T-cell (primary cell): ENCODE results near the gene SMAD3. TPM values are rescaled to one million over a fixed set of nuclear protein-coding genes. Genes with fewer than 3 reads are reported as not detected.

Experiments
- ATAC-seq, 4 experiments: fragments of 200-7000 bp in 3 of 4; fragments of 150-1000 bp in 1 of 4; cut with Tn5 transposase; replicated peaks in 1 of 4; 1 replicate in 3 of 4; 2 replicates in 1 of 4; pipeline ENCODE4 v1.10.0; 2021; ENCODE audit warnings: moderate library complexity in 3 of 4, mild to moderate bottlenecking in 2 of 4, moderate number of reproducible peaks in 1 of 4
- CTCF ChIA-PET, 2 donors: fragments of 300-600 bp; sonication (Branson Sonifier 250); formaldehyde crosslinking; loops; one replicate each; lab custom pipeline; 2022; ENCODE audit warnings: antibody characterized with exemption in 2 of 2; lab: Charles Lee
- POLR2A ChIA-PET, 2 donors: fragments of 300-600 bp; sonication (Branson Sonifier 250); formaldehyde crosslinking; loops; one replicate each; lab custom pipeline; 2022; ENCODE audit warnings: antibody characterized with exemption in 2 of 2; lab: Charles Lee
- DNase-seq, 35 experiments: peaks; one replicate each; pipeline versions ENCODE4 v3.0.0 to v3.0.0-alpha.2; 2013 to 2023
- H3K27ac ChIP-seq: one replicate; pipeline ENCODE4 v1.5.1; 2013; ENCODE audit warnings: low read length
- H3K27me3 ChIP-seq, 2 experiments: replicated peaks in 1 of 2; 1 replicate in 1 of 2; 2 replicates in 1 of 2; pipeline versions ENCODE4 v1.6.1 to v1.7.0; 2013; ENCODE audit warnings: low read length in 1 of 2, mixed read lengths in 1 of 2; ENCODE audit not compliant: control insufficient read depth in 2 of 2, insufficient read depth in 2 of 2; ENCODE audit errors: extremely low read depth in 1 of 2
- H3K36me3 ChIP-seq, 2 donors: 1 replicate in 1 of 2; 2 replicates in 1 of 2; pipeline versions ENCODE4 v1.6.1 to v1.7.0; 2013; ENCODE audit warnings: low read length in 1 of 2; ENCODE audit not compliant: control insufficient read depth in 2 of 2, insufficient read depth in 1 of 2; ENCODE audit errors: extremely low read depth in 1 of 2
- H3K4me1 ChIP-seq, 2 experiments: 1 replicate in 1 of 2; 2 replicates in 1 of 2; pipeline versions ENCODE4 v1.6.1 to v1.7.0; 2013; ENCODE audit warnings: low read length in 2 of 2, mixed read lengths in 1 of 2; ENCODE audit not compliant: insufficient read depth in 2 of 2, control insufficient read depth in 1 of 2; ENCODE audit errors: extremely low read depth in 1 of 2
- H3K4me3 ChIP-seq, 2 donors: 1 replicate in 1 of 2; 2 replicates in 1 of 2; pipeline versions ENCODE4 v1.5.1 to v1.7.0; 2013; ENCODE audit warnings: mild to moderate bottlenecking in 2 of 2, low read length in 1 of 2, moderate library complexity in 1 of 2; ENCODE audit not compliant: control insufficient read depth in 1 of 2; ENCODE audit errors: extremely low read depth in 1 of 2
- H3K9me3 ChIP-seq: 2 replicates; pipeline ENCODE4 v1.7.0; 2013
- H3K27ac Mint-ChIP-seq, 2 donors: one replicate each; pipeline ENCODE4 v1.8.0; 2020 to 2021; ENCODE audit warnings: mild to moderate bottlenecking in 2 of 2, mixed read lengths in 2 of 2
- H3K27me3 Mint-ChIP-seq, 2 donors: one replicate each; pipeline ENCODE4 v1.8.0; 2021 to 2022; ENCODE audit warnings: mixed read lengths in 2 of 2
- H3K36me3 Mint-ChIP-seq: one replicate; pipeline ENCODE4 v1.8.0; 2021; ENCODE audit warnings: mixed read lengths
- H3K4me1 Mint-ChIP-seq, 3 donors: one replicate each; pipeline ENCODE4 v1.8.0; 2020 to 2022; ENCODE audit warnings: mixed read lengths in 3 of 3, mild to moderate bottlenecking in 1 of 3
- H3K4me3 Mint-ChIP-seq, 3 donors: one replicate each; pipeline ENCODE4 v1.8.0; 2020 to 2022; ENCODE audit warnings: mild to moderate bottlenecking in 3 of 3, mixed read lengths in 3 of 3, moderate library complexity in 3 of 3
- H3K9me3 Mint-ChIP-seq, 3 donors: one replicate each; pipeline ENCODE4 v1.8.0; 2020 to 2022; ENCODE audit warnings: mixed read lengths in 3 of 3
- WGBS: methylation state at CpG from one replicate; pipeline ENCODE4 v1.1.5; 2013; ENCODE audit warnings: missing lambda C conversion rate; ENCODE audit not compliant: insufficient coverage; 5-methylcytosine and 5-hydroxymethylcytosine counted together
- total RNA-seq, 35 experiments: library from RNA in 6 of 35; stranded (reverse) in 6 of 35; fragments of 120-200 nt in 1 of 35; gene quantifications; one replicate each; pipeline versions ENCODE4 v1.2.1 to v1.2.4 and lab custom pipeline; 2013 to 2026

SMAD3 gene
- total RNA-seq, 5 donors from 2014 or later (not counting 1 experiment from before 2014, with no cell fraction given): 55.4 to 159 (median 110) TPM

DNA sequence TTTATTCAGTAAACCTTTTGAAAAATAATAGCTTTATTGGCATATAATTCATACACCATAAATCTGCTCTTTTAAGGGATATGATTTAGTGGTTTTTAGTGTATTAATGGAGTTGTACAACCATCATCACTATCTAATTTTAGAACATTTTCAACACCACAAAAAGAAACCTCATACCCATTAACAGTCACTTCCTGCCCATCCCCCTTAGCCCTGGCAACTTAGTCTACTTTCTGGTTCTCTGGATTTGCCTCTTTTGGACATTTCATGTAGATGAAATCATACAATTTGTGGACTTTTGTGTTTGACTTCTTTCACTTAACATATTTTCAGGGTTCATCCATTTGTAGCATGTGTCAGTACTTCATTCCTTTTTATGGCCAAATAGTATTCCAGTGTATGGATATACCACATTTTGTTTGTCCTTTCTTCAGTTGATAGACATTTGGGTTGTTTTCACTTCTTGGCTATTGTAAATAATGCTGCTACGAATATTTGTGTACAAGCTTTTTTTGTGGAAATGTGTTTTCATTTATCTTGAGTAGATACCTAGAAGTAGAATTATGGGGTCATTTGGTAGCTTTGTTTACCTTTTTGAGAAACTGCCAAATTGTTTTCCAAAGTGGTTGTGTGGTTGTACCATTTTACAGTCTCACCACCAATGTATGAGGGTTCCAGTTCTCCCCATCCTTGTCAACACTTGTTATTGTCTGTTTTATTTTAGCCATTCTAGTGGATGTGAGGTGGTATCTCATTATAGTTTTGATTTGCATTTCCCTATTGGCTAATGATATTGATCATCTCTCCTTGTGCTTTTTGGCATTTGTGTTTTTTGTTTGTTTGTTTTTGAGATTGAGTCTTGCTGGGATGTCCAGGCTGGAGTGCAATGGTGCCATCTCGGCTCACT is 45.8 kb downstream of the SMAD3 start:
- Mint-ChIP-seq H3K4me1 (peaks cover 48 to 76% (median 70%) of the 10 kb centered on the region in 3 donors), H3K27ac (peak overlapping the region; percentile 31 to 39), H3K36me3 (peaks cover 35% of the 10 kb centered on the region), H3K4me3 (peak overlapping the region in 1 of 3 donors; percentile 38), H3K9me3 (peaks cover 0 to 4% (median 0%) of the 10 kb centered on the region in 3 donors), H3K27me3 (no peaks in the 10 kb centered on the region)
- POLR2A ChIA-PET: no interaction called here
- 100% methylated on average over 1 of the region's 2 CpGs for WGBS
- peak overlapping the region; percentile 25 for H3K27ac ChIP-seq
- no peak overlapping the region for H3K4me3 ChIP-seq
- peaks cover 0 to 5% of the 10 kb centered on the region in 2 donors for H3K36me3 ChIP-seq
- H3K9me3 ChIP-seq: no peaks in the 10 kb centered on the region
- peaks cover 32 to 70% of the 10 kb centered on the region in 2 experiments for H3K4me1 ChIP-seq
- CTCF ChIA-PET: interaction anchor here in 1 of 2 donors (1.0 kb wide), 2 partner anchors 9 to 12 kb away, joined by 5 read pairs; no protein-coding TSS in a partner anchor
- DNase-seq (peak in 2 of 35 experiments; percentile 37 to 49), ATAC-seq (no peak)
- H3K27me3 ChIP-seq: no peaks in the 10 kb centered on the region

- DNase-seq (no peak), ATAC-seq (no peak)
- H3K4me1 Mint-ChIP-seq: peaks cover 76 to 92% (median 86%) of the 10 kb centered on the region in 3 donors
- Histone ChIP-seq H3K36me3 (no peaks in the 10 kb centered on the region), H3K9me3 (no peaks in the 10 kb centered on the region), H3K27me3 (no peaks in the 10 kb centered on the region), H3K27ac (peak overlapping the region; percentile 53), H3K4me1 (peaks cover 33 to 73% of the 10 kb centered on the region in 2 experiments), H3K4me3 (no peak overlapping the region)
- H3K36me3 Mint-ChIP-seq: peaks cover 39% of the 10 kb centered on the region
- peaks cover 0 to 4% (median 0%) of the 10 kb centered on the region in 3 donors for H3K9me3 Mint-ChIP-seq
- H3K27ac Mint-ChIP-seq: peak overlapping the region; percentile 93 to 97
- H3K27me3 Mint-ChIP-seq: no peaks in the 10 kb centered on the region
- peak overlapping the region in 1 of 3 donors; percentile 45 for H3K4me3 Mint-ChIP-seq
- 91% methylated on average over 7 of the region's 8 CpGs for WGBS
- ChIA-PET CTCF (no interaction called here), POLR2A (no interaction called here)
Measured at GRCh38 chr15:67114046-67114445, 48.6 kb downstream of the SMAD3 start.

DNA sequence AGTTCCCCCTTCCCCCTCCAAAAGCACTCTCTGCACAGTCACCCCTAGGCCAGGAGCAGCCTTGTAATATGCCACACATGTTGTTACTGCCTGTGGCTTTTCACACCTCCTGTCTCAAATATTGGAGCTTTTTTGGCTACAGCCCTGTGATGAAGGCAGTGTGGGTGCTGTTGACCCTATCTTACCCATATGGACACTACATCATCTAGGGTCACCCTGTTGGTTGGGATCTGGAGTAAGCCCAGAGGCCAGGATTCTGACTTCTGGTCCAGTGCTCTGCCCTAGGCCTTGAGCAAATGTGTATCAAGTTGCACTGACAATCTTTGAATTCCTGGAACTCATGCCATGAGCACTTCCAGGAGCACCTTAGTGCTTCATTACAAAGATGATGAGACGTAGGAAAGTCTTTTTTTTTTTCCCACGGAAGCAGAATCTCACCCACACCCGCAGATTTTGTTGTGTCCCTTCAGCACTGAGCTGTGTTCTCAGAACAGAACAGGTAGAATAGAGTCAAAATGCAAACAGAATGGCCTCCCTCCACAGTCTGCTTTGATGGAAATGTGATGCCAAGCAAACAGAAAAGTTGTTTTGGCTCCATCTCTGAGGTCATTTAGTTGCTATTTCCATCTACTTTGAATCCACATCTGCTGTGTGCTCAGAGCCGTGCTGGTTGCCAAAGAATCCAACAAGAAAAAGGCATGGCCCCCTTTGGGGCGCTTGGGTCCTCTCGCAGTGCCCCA is 49.6 kb downstream of the SMAD3 start:
- peaks cover 28 to 73% of the 10 kb centered on the region in 2 experiments for H3K4me1 ChIP-seq
- no peaks in the 10 kb centered on the region for H3K9me3 ChIP-seq
- Mint-ChIP-seq H3K27ac (peak overlapping the region; percentile 93 to 97), H3K4me1 (peaks cover 80 to 92% (median 86%) of the 10 kb centered on the region in 3 donors), H3K4me3 (peak overlapping the region; percentile 22 to 45 (median 31)), H3K36me3 (peaks cover 36% of the 10 kb centered on the region), H3K9me3 (peaks cover 0 to 4% (median 0%) of the 10 kb centered on the region in 3 donors), H3K27me3 (no peaks in the 10 kb centered on the region)
- H3K36me3 ChIP-seq: no peaks in the 10 kb centered on the region
- H3K4me3 ChIP-seq: no peak overlapping the region
- ATAC-seq (peak; percentile 31 to 58 (median 44)), DNase-seq (no peak)
- WGBS: 100% methylated on average over 2 of the region's 6 CpGs
- H3K27me3 ChIP-seq: no peaks in the 10 kb centered on the region
- ChIA-PET POLR2A (no interaction called here), CTCF (no interaction called here)
- peak overlapping the region; percentile 53 for H3K27ac ChIP-seq

- CTCF ChIA-PET: no interaction called here
- Histone ChIP-seq H3K36me3 (no peaks in the 10 kb centered on the region), H3K4me1 (peaks cover 30 to 73% of the 10 kb centered on the region in 2 experiments), H3K27ac (peak overlapping the region; percentile 53), H3K4me3 (no peak overlapping the region), H3K27me3 (no peaks in the 10 kb centered on the region), H3K9me3 (no peaks in the 10 kb centered on the region)
- WGBS: 80% methylated on average over 1 of the region's 1 CpG
- H3K27me3 Mint-ChIP-seq: no peaks in the 10 kb centered on the region
- no peak for ATAC-seq
- peaks cover 0 to 4% (median 0%) of the 10 kb centered on the region in 3 donors for H3K9me3 Mint-ChIP-seq
- peak overlapping the region; percentile 93 to 97 for H3K27ac Mint-ChIP-seq
- POLR2A ChIA-PET: interaction anchor here in 1 of 2 donors (0.6 kb wide), 1 partner anchor 76 kb away, joined by 5 read pairs; no protein-coding TSS in a partner anchor
- H3K4me3 Mint-ChIP-seq: peak overlapping the region in 2 of 3 donors; percentile 31 to 45
- peaks cover 80 to 92% (median 86%) of the 10 kb centered on the region in 3 donors for H3K4me1 Mint-ChIP-seq
- DNase-seq: no peak
- H3K36me3 Mint-ChIP-seq: peaks cover 32% of the 10 kb centered on the region
Measured at GRCh38 chr15:67115586-67115969, 50.2 kb downstream of the SMAD3 start.

GRCh38 chr15:67116742-67117141 is 51.3 kb downstream of the SMAD3 start:
- Mint-ChIP-seq H3K27me3 (no peaks in the 10 kb centered on the region), H3K4me1 (peaks cover 84 to 92% (median 87%) of the 10 kb centered on the region in 3 donors), H3K9me3 (no peaks in the 10 kb centered on the region), H3K36me3 (peaks cover 25% of the 10 kb centered on the region), H3K27ac (peak overlapping the region; percentile 93 to 97), H3K4me3 (peak overlapping the region; percentile 6 to 45 (median 31))
- peaks cover 39 to 81% of the 10 kb centered on the region in 2 experiments for H3K4me1 ChIP-seq
- ATAC-seq: no peak
- H3K4me3 ChIP-seq: no peak overlapping the region
- DNase-seq: peak in 1 of 35 experiments; percentile 56
- H3K27me3 ChIP-seq: no peaks in the 10 kb centered on the region
- peak overlapping the region; percentile 53 for H3K27ac ChIP-seq
- H3K36me3 ChIP-seq: no peaks in the 10 kb centered on the region
- WGBS: no CpG with 5 or more reads among the region's 2 CpGs
- CTCF ChIA-PET: interaction anchor here (0.8 to 1.7 kb wide), 5 partner anchors 18 to 51 kb away, joined by 3 to 4 read pairs (median 3); partner anchors contain the start of gene SMAD3 (in 1 of the 2)
- POLR2A ChIA-PET: no interaction called here
- no peaks in the 10 kb centered on the region for H3K9me3 ChIP-seq

DNA sequence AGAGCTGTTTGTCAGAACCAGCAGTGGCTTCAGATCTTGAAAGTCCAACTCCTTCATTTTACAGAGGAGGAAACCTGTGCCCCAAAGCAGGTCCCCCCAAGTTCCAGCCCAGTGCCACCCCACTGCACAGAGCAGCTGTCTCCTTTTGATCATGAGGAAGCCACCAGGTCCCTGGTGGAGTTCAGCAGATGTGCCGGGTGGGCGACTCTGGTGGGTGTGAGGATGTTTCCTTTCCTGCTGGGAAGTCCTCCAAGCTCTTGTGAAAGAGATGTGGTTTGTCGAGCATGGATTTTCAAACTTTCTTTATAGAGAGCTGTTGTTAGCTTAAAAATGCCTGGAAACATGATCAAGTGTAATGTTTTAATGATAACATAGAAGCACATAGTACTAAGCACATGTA is 52.0 kb downstream of the SMAD3 start:
- Histone ChIP-seq H3K36me3 (no peaks in the 10 kb centered on the region), H3K27ac (peak overlapping the region; percentile 53), H3K9me3 (no peaks in the 10 kb centered on the region), H3K4me3 (no peak overlapping the region), H3K4me1 (peaks cover 45 to 86% of the 10 kb centered on the region in 2 experiments), H3K27me3 (no peaks in the 10 kb centered on the region)
- peaks cover 25% of the 10 kb centered on the region for H3K36me3 Mint-ChIP-seq
- peaks cover 89 to 97% (median 93%) of the 10 kb centered on the region in 3 donors for H3K4me1 Mint-ChIP-seq
- peak overlapping the region in 2 of 3 donors; percentile 6 to 45 for H3K4me3 Mint-ChIP-seq
- no CpG with 5 or more reads among the region's 3 CpGs for WGBS
- no peaks in the 10 kb centered on the region for H3K27me3 Mint-ChIP-seq
- no peaks in the 10 kb centered on the region for H3K9me3 Mint-ChIP-seq
- POLR2A ChIA-PET: no interaction called here
- DNase-seq (no peak), ATAC-seq (no peak)
- H3K27ac Mint-ChIP-seq: peak overlapping the region; percentile 93 to 97
- CTCF ChIA-PET: interaction anchor here (0.7 to 1.7 kb wide), 6 partner anchors 14 to 50 kb away, joined by 3 to 4 read pairs (median 4); no protein-coding TSS in a partner anchor
